DMS79 treated with DMSO at 0.1 percent for 48 hours (cell line): ENCODE data around the gene RFX6.
A peak's percentile ranks its signal among the peaks of the same experiment; 100 is the strongest.
"Not testable (repeated sequence)": the region's sequence is repeated elsewhere in the genome, so short reads cannot be mapped to it uniquely, and the experiment has no call there.

Source experiments
- DNase-seq: peaks from one replicate; lab custom pipeline; 2025; lab: John Stamatoyannopoulos, UW

Gene RFX6

GRCh38 chr6:116876635-116877611, at the start of gene RFX6:
TSS of gene RFX6 (plus strand) at chr6:116877242. CDS start at chr6:116877276, 34 bp downstream.
- no peak for DNase-seq

GRCh38 chr6:116827561-116828240, 49.3 kb upstream of the RFX6 start:
- DNase-seq, result no peak

- DNase-seq, result no peak
Measured at GRCh38 chr6:116828983-116829382, 48.1 kb upstream of the RFX6 start, which contains the start of gene GPRC6A. TSS of gene GPRC6A (minus strand) at chr6:116829083. CDS start at chr6:116829013, 70 bp downstream.

- DNase-seq, result not testable (repeated sequence)
Measured at GRCh38 chr6:116834526-116834925, 42.5 kb upstream of the RFX6 start.

- DNase-seq, result no peak
Measured at GRCh38 chr6:116836606-116837342, 40.3 kb upstream of the RFX6 start.

GRCh38 chr6:116840091-116840490, 37.0 kb upstream of the RFX6 start:
- DNase-seq, result no peak

GRCh38 chr6:116842459-116842858, 34.6 kb upstream of the RFX6 start:
- DNase-seq, result no peak

- peak; percentile 22 for DNase-seq
Measured at GRCh38 chr6:116847227-116847626, 29.8 kb upstream of the RFX6 start.

- no peak for DNase-seq
Measured at GRCh38 chr6:116858060-116858459, 19.0 kb upstream of the RFX6 start.

- DNase-seq, result no peak
Measured at GRCh38 chr6:116859264-116859663, 17.8 kb upstream of the RFX6 start.

GRCh38 chr6:116866281-116866871, 10.7 kb upstream of the RFX6 start:
- no peak for DNase-seq

GRCh38 chr6:116872771-116873170, 4.3 kb upstream of the RFX6 start:
- DNase-seq, result no peak

GRCh38 chr6:116876107-116876506, 935 bp upstream of the RFX6 start:
- DNase-seq, result no peak

GRCh38 chr6:116877743-116878142, 701 bp downstream of the RFX6 start:
- no peak for DNase-seq

- DNase-seq, result no peak
Measured at GRCh38 chr6:116881236-116881635, 4.2 kb downstream of the RFX6 start.

- no peak for DNase-seq
Measured at GRCh38 chr6:116883005-116883404, 6.0 kb downstream of the RFX6 start.

- DNase-seq, result no peak
Measured at GRCh38 chr6:116884530-116884929, 7.5 kb downstream of the RFX6 start.

GRCh38 chr6:116887168-116887567, 10.1 kb downstream of the RFX6 start:
- no peak for DNase-seq

GRCh38 chr6:116887894-116888293, 10.9 kb downstream of the RFX6 start:
- no peak for DNase-seq

- no peak for DNase-seq
Measured at GRCh38 chr6:116888732-116889360, 11.8 kb downstream of the RFX6 start.

GRCh38 chr6:116894669-116895068, 17.6 kb downstream of the RFX6 start:
- DNase-seq, result no peak
